HL-60/S4 treated with retinoic acid at 250 ng/mL for 4 days and 3 days (cell line): Measurements from ENCODE around the gene IFNA4.
"Not testable (repeated sequence)": the region's sequence is repeated elsewhere in the genome, so short reads cannot be mapped to it uniquely, and the experiment has no call there.

Experiments used
- in situ Hi-C: fragments of 300-500 bp; cut with MboI; formaldehyde crosslinking; loops from 2 replicates; pipeline ENCODE4 v1.7.0; 2022; ENCODE audit warnings: low sequenced_read_pairs

Gene IFNA4

DNA sequence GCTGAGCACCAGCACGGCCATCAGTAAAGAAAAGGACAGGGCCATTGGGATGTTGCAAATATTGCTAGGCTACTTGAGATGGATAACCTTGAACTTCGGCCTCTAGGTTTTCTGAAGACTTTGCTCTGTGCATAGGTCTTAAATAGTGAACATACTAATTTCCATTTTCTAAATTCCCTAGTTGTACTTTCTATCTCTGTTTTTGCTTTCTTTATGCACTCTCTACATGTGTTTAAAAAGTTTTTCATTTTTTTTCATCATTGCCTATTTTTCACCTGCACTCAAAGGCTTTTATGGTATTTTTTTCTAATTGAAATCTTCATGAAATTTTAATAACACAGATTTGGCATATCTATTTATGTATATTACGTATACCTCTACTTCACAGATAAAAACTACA lies at the start of gene IFNA4:
TSS of gene IFNA4 (minus strand) at position 101 of the 400 bp plus-strand sequence. CDS start at position 45, 56 bp downstream.
- in situ Hi-C loops = not testable (repeated sequence)

DNA sequence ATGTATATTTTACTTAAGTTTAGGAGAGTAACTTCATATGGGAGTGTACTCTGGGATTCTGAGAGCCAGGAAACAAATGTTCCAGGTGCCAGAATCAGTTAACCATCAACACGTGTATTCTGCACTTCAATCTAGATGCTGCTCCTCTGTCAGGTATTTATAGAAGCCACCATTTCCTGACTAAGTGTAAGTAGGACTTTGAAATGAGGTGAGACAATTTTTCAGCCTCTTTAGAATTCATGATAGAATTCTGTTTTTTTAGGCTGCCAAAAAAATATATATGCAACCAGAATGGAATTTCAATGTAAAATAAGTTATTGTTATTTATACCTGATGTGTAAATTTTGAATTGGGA lies 49.0 kb upstream of the IFNA4 start:
- in situ Hi-C loops = loop anchor here (25.0 kb wide), 1 partner anchor 226 kb away; no protein-coding TSS in a partner anchor

DNA sequence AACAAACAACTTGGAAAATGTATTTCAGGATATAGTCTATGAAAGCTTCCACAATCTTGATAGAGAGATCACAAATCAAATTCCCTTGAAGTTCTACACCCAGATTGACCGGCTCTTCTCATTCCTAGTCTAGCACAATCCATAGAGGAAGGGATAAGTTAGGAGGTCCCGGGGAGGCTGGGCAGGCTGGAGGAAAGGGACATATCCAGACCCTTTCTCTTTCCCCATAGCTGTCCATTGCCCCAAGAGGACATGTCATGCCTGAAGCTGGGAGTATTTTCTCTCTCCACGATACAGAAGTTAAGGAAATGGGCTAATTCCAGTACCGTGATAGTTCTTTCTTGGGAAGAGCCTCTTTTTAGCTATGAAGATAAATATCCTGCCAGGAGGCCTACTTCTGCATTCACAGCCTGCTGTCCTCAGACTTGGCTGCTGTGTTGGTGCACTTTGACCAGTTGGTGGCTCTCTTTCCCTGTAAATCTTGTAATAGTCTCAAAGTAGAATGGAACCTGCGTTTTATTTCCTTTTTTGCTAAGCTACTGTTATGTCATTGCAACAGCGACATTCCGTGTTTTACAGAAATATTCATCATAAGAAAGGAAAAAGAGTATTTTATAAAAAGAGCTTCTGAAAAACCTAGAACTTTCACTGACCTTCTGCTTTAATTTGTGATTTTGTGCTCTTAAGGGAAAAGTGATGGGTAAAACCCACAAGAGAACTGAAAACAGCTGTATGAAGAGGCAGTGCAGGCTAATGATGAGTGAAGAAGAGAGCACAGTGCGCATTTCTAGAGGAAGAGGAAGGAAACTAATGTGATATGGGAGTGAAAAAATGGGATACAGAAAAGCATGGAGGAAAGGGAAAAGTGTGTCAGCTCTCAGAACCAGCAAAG lies 48.3 kb upstream of the IFNA4 start:
- in situ Hi-C loops = loop anchor here (25.0 kb wide), 1 partner anchor 227 kb away; no protein-coding TSS in a partner anchor

DNA sequence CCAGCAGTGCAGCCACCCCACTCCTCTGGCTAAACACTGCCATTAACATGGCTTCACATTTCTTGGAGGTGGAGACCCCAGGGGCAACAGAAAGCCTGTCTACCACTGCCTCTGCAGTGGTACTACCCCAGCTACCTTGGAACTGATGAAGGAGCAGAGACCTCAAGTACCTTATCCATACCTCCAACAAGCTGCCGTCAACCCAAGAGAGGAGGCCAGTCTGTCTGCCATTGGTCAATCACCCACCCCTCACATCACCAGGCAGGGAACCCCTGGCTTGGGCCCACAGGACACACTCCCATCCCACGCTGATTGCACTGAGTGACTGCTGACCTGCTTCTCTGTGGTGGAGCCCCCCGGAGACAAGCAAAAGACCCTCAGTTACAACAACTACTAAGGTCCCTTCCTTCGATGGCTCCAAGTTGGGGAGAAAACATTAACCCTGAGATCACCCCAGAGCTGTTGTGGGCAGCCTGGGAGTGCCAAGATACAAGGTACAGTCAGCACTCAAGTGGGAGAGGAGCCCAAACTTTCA lies 46.8 kb upstream of the IFNA4 start:
- in situ Hi-C loops = loop anchor here (25.0 kb wide), 1 partner anchor 228 kb away; no protein-coding TSS in a partner anchor

DNA sequence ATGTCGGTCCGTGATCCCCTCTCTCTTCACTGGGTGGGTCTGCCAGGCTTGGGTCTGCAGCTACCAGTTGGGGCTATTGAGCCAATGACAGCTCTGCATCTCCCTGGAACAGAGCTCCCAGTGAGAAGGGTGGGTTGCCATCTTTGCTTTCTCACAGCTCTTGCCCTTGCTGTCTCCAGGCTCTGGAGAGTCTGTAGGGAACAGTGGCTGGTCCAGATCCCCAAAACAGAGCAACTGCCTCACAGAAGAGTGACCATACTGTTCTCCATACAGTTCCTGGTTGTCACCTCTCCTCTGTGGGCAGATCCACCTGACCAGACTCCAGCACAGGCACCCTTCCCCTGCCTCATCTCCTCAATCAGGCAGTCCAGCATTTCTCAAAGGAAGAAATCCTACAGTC lies 45.9 kb upstream of the IFNA4 start:
- in situ Hi-C loops = loop anchor here (25.0 kb wide), 1 partner anchor 229 kb away; no protein-coding TSS in a partner anchor

DNA sequence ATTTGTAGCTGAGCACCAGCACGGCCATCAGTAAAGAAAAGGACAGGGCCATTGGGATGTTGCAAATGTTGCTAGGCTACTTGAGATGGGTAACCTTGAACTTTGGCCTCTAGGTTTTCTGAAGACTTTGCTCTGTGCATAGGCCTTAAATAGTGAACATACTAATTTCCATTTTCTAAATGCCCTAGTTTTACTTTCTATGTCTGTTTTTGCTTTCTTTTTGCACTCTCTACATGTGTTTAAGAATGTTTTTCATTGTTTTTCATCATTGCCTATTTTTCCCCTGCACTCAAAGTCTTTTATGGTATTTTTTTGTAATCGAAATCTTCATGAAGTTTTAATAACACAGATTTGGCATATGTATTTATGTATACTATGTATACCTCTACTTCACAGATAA lies 40.7 kb upstream of the IFNA4 start, which contains the start of gene IFNA17:
TSS of gene IFNA17 (minus strand) at position 101 of the 400 bp plus-strand sequence. CDS start at position 52, 49 bp downstream.
- in situ Hi-C loops = loop anchor here (25.0 kb wide), 1 partner anchor 234 kb away; no protein-coding TSS in a partner anchor

DNA sequence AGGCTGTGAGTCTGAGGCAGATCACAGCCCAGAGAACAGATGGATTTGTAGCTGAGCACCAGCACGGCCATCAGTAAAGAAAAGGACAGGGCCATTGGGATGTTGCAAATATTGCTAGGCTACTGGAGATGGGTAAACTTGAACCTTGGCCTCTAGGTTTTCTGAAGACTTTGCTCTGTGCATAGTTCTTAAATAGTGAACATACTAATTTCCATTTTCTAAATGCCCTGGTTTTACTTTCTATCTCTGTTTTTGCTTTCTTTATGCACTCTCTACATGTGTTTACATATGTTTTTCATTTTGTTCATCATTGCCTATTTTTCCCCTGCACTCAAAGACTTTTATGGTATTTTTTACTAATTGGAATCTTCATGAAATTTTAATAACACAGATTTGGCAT lies 29.8 kb upstream of the IFNA4 start, which contains the start of gene IFNA16:
TSS of gene IFNA16 (minus strand) at position 101 of the 400 bp plus-strand sequence. CDS start at position 95, 6 bp downstream.
- in situ Hi-C loops = loop anchor here (25.0 kb wide), 1 partner anchor 570 kb away; no protein-coding TSS in a partner anchor

DNA sequence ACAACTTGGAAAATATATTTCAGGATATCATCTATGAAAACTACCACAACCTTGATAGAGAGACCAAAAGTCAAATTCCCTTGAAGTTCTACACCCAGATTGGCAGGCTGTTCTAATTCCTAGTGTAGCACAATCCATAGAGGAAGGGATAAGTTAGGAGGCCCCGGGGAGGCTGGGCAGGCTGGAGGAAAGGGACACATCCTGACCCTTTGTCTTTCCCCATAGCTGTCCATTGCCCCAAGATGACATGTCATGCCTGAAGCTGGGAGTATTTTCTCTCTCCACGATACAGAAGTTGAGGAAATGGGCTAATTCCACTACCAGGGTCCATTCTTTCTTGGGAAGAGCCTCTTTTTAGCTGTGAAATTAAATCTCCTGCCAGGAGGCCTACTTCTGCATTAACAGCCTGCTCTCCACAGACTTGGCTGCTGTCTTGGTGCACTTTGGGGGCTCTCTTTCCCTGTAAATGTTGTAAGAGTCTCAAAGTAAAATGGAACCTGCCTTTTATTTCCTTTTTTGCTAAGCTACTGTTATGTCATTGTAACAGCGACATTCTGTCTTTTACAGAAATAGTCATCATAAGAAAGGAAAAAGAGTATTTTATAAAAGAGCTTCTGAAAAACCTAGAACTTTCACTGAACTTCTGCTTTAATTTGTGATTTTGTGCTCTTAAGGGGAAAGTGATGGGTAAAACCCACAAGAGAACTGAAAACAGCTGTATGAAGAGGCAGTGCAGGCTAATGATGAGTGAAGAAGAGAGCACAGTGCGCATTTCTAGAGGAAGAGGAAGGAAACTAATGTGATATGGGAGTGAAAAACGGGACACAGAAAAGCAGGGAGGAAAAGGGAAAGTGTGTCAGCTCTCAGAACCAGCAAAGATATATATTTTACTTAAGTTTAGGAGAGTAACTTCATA lies 26.3 kb upstream of the IFNA4 start:
- in situ Hi-C loops = loop anchor here (25.0 kb wide), 1 partner anchor 574 kb away; no protein-coding TSS in a partner anchor

DNA sequence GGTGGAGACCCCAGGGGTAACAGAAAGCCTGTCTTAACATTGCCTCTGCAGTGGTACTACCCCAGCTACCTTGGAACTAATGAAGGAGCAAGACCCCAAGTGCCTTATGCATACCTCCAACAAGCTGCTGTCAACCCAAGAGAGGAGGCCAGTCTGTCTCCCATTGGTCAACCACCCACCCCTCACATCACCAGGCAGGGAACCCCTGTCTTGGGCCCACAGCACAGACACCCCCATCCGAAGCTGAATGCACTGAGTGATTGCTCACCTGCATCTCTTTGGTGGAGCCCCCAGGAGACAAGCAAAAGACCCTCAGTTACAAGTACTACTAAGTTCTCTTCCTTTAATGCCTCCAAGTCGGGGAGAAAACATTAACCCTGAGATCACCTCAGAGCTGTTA lies 24.8 kb upstream of the IFNA4 start:
- in situ Hi-C loops = loop anchor here (25.0 kb wide), 1 partner anchor 575 kb away; no protein-coding TSS in a partner anchor

DNA sequence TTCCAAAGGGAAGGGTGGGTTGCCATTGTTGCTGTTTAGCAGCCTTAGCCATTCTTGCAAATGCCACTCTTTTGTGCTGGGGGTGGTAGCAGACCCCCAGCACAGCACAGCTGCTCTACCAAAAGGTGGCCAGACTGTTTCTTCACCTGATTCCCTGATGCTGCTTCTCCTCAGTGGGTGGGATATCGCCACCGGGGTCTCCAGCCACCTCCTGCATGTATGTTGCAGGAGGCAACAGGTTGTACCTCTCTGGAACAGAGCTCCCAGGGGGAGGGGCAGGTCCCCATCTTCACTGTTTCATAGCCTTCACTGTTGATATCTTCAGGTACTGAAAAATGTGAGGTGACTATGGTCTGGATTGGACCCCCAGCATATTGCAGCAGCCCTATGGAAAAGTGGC lies 23.4 kb upstream of the IFNA4 start:
- in situ Hi-C loops = loop anchor here (25.0 kb wide), 1 partner anchor 577 kb away; no protein-coding TSS in a partner anchor

DNA sequence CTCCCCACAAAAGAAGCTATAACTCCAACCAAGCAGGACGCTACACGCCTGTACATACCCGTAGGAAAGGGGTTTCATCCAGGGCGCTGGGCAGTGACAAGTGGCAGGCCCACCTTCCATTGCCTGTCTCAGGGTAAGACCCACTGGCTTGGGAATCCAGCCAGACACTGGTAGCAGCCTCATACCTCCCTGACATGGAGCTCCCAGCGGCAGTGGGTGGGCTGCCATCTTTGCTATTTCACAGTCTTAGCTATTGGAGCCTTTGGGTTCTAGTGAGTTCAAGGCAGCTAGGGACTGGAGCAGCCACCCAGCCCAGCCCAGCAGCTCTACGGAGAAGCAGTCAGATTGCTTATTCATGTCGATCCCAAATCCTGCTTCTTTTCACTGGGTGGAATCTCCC lies 22.9 kb upstream of the IFNA4 start:
- in situ Hi-C loops = loop anchor here (25.0 kb wide), 1 partner anchor 577 kb away; no protein-coding TSS in a partner anchor

DNA sequence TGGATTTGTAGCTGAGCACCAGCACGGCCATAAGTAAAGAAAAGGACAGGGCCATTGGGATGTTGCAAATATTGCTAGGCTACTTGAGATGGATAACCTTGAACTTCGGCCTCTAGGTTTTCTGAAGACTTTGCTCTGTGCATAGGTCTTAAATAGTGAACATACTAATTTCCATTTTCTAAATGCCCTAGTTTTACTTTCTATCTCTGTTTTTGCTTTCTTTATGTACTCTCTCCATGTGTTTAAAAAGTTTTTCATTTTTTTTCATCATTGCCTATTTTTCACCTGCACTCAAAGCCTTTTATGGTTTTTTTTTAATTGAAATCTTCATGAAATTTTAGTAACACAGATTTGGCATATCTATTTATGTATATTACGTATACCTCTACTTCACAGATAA lies 19.7 kb upstream of the IFNA4 start, which contains the start of gene IFNA10:
TSS of gene IFNA10 (minus strand) at position 101 of the 400 bp plus-strand sequence. CDS start at position 55, 46 bp downstream.
- in situ Hi-C loops = loop anchor here (25.0 kb wide), 1 partner anchor 580 kb away; no protein-coding TSS in a partner anchor

DNA sequence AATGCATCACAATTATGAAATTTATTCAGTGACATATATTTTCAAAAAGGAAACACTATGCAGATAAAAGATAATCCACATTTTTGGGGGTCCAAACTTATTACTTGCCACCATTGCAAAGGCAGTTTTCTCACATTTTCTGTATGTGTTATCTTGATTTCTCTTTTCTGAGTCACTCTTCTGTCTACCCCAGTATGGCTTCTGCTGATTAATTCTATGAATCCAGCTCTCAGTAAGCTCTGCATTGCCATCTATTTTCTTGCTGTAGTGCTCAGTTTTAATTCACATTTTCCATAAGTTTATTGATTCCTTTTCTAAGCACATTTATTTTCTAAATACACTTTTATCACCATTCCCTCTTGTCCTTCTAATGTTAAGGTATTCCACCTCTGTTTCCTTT lies 17.8 kb upstream of the IFNA4 start:
- in situ Hi-C loops = loop anchor here (25.0 kb wide), 1 partner anchor 582 kb away; no protein-coding TSS in a partner anchor

DNA sequence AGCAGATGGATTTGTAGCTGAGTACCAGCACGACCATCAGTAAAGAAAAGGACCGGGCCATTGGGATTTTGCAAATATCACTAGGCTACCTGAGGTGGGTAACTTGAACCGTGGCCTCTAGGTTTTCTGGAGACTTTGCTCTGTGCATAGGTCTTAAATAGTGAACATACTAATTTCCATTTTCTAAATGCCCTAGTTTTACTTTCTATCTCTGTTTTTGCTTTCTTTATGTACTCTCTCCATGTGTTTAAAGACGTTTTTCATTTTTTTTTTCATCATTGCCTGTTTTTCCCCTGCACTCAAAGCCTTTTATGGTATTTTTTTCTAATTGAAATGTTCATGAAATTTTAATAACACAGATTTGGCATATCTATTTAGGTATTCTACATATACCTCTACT lies 14.7 kb upstream of the IFNA4 start, which contains the start of gene IFNA7:
TSS of gene IFNA7 (minus strand) at position 101 of the 400 bp plus-strand sequence. CDS start at position 61, 40 bp downstream.
- in situ Hi-C loops = loop anchor here (25.0 kb wide), 1 partner anchor 585 kb away; no protein-coding TSS in a partner anchor

DNA sequence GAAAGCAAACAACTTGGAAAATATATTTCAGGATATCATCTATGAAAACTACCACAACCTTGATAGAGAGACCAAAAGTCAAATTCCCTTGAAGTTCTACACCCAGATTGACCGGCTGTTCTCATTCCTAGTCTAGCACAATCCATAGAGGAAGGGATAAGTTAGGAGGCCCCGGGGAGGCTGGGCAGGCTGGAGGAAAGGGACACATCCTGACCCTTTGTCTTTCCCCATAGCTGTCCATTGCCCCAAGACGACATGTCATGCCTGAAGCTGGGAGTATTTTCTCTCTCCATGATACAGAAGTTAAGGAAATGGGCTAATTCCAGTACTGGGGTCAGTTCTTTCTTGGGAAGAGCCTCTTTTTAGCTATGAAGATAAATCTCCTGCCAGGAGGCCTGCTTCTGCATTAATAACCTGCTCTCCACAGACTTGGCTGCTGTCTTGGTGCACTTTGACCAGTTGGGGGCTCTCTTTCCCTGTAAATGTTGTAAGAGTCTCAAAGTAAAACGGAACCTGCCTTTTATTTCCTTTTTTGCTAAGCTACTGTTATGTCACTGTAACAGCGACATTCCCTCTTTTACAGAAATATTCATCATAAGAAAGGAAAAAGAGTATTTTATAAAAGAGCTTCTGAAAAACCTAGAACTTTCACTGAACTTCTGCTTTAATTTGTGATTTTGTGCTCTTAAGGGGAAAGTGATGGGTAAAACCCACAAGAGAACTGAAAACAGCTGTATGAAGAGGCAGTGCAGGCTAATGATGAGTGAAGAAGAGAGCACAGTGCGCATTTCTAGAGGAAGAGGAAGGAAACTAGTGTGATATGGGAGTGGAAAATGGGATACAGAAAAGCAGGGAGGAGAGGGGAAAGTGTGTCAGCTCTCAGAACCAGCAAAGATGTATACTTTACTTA lies 7.7 kb upstream of the IFNA4 start:
- in situ Hi-C loops = not testable (repeated sequence)

DNA sequence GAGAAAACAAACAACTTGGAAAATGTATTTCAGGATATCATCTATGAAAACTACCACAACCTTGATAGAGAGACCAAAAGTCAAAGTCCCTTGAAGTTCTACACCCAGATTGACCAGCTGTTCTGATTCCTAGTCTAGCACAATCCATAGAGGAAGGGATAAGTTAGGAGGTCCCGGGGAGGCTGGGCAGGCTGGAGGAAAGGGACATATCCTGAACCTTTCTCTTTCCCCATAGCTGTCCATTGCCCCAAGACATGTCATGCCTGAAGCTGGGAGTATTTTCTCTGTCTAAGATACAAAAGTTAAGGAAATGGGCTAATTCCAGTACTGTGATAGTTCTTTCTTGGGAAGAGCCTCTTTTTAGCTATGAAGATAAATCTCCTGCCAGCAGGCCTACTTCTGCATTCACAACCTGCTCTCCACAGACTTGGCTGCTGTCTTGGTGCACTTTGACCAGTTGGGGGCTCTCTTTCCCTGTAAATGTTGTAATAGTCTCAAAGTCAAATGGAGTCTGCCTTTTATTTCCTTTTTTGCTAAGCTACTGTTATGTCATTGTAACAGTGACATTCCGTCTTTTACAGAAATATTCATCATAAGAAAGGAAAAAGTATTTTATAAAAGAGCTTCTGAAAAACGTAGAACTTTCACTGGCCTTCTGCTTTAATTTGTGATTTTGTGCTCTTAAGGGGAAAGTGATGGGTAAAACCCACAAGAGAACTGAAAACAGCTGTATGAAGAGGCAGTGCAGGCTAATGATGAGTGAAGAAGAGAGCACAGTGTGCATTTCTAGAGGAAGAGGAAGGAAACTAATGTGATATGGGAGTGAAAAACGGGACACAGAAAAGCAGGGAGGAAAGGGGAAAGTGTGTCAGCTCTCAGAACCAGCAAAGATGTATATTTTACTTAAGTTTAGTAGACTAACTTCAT lies 4.3 kb downstream of the IFNA4 start:
- in situ Hi-C loops = not testable (repeated sequence)

DNA sequence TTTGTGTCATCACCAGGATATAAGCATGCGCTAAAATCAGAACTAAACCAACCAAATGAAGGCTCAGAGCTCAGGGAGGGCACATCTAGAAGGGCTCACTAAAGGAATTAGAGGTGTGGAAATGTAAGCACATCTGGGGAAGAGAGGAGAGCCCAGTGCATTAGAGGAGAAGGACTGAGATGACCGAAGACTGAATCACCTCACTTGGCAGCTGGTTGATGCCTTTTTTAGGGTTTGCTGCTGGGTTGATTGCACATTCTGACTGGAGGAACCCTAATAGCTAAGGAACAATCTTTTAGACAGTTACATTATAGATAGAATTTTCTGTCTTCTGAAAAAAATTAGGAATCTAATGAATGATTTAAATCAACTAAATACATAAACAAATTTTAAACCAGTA lies 12.7 kb downstream of the IFNA4 start:
- in situ Hi-C loops = no loop called here

DNA sequence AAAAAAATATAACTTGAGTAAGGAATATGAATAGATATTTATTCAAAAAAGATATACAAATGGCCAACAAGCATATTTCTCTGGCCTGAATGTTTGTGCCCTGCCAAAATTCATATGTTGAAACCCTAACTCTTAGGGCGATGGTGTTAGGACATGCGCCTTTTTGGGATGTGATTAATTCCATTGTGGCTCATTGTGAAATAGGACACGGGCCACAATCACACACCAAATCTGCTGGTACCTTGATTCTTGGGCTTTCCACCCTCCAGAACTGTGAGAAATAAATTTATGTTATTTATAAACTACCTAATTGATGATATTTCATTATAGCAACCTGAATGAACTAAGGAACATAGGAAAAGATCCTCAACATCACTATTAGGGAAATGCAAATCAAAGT lies 15.2 kb downstream of the IFNA4 start:
- in situ Hi-C loops = no loop called here
